Measurements from ENCODE around the gene R3HDML. TPM values are rescaled to one million over a fixed set of nuclear protein-coding genes. Genes with fewer than 3 reads are reported as not detected.

R3HDML gene
- total and polyA plus RNA-seq, 3 donors from 2014 or later = 0.38 to 0.62 TPM; not detected in 1

DNA sequence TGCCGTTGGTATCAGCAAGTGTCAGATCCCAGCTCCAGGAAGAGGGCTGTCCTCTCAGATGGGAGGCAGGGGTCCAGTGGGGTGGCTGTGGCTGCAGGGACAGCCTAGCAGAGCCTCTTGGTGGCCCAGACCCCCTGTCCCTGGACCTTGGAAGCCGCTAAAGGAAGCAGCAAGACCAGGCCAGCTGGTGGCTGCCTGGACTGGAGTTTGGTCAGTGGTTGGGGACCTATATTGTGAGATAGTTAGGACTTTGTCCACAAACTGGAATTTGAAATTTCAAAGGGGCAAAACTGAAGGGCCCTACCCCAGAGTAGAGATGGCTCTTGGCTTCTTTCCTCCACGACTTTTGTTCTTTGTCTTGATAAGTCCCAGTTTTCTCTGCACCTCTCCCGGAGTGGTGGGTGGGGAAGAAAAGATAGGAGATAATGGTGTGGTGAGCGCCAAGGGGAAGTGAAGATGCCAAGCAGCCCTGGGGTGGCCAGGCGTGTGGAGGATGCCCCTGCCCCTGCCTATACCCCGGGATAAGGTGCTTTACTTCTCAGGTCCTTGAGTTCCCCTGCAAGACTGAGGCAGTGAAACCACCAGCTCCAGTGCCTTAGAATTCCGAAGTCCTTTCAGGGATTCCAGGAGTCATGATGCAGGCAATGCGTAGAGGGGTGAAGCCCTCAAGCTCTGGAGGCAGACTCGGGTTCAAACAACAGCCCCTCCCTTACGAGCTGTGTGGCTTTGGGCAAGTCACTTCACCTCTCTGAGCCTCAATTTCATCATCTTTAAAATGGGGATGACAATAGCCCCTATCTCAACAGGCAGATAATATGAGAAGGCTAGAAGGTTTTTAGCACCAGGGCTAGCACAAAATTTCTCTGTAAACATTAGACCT is 58.9 kb downstream of the R3HDML start:
- intact Hi-C loops (cut with DNase I; ENCODE audit: low total_unique reads) = no loop called here
- DNase-seq = no peak
- no peaks in the 10 kb centered on the region for H3K36me3 ChIP-seq (ENCODE audit: low read depth, missing control alignments)
- TF ChIP-seq POLR2A (IDR thresholded peaks at IDR 0.05) = no peak
- TF ChIP-seq, protein P1, sequence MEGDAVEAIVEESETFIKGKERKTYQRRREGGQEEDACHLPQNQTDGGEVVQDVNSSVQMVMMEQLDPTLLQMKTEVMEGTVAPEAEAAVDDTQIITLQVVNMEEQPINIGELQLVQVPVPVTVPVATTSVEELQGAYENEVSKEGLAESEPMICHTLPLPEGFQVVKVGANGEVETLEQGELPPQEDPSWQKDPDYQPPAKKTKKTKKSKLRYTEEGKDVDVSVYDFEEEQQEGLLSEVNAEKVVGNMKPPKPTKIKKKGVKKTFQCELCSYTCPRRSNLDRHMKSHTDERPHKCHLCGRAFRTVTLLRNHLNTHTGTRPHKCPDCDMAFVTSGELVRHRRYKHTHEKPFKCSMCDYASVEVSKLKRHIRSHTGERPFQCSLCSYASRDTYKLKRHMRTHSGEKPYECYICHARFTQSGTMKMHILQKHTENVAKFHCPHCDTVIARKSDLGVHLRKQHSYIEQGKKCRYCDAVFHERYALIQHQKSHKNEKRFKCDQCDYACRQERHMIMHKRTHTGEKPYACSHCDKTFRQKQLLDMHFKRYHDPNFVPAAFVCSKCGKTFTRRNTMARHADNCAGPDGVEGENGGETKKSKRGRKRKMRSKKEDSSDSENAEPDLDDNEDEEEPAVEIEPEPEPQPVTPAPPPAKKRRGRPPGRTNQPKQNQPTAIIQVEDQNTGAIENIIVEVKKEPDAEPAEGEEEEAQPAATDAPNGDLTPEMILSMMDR (IDR thresholded peaks at IDR 0.05) = no peak
- peaks cover 13% of the 10 kb centered on the region for H3K4me1 ChIP-seq
- 73 to 75% methylated on average over 11 of the region's 11 CpGs for WGBS, 2 donors
- H3K27me3 ChIP-seq = no peaks in the 10 kb centered on the region
- H3K27ac ChIP-seq = no peak overlapping the region
- H3K9me3 ChIP-seq = no peaks in the 10 kb centered on the region
- no peak overlapping the region for H3K4me3 ChIP-seq

GRCh38 chr20:44396369-44397130 is 59.7 kb downstream of the R3HDML start:
- DNase-seq = no peak
- 59 to 70% methylated on average over 8 of the region's 8 CpGs for WGBS, 2 donors
- H3K4me1 ChIP-seq = peaks cover 13% of the 10 kb centered on the region

GRCh38 chr20:44398335-44398734 is 61.5 kb downstream of the R3HDML start:
- H3K27me3 ChIP-seq = no peaks in the 10 kb centered on the region
- DNase-seq = no peak
- H3K36me3 ChIP-seq (ENCODE audit: low read depth, missing control alignments) = no peaks in the 10 kb centered on the region
- no peak overlapping the region for H3K4me3 ChIP-seq
- no peaks in the 10 kb centered on the region for H3K9me3 ChIP-seq
- 82 to 84% methylated on average over 2 of the region's 2 CpGs for WGBS, 2 donors
- TF ChIP-seq, protein P1 (IDR thresholded peaks at IDR 0.05) = no peak
- no peak for TF ChIP-seq POLR2A (IDR thresholded peaks at IDR 0.05)
- H3K27ac ChIP-seq = no peak overlapping the region
- intact Hi-C loops (cut with DNase I; ENCODE audit: low total_unique reads) = no loop called here
- H3K4me1 ChIP-seq = peaks cover 7% of the 10 kb centered on the region

More at GRCh38 chr20:44396369-44397130, 59.7 kb downstream of the R3HDML start:
- intact Hi-C loops (cut with DNase I; ENCODE audit: low total_unique reads) = no loop called here
- Histone ChIP-seq H3K27ac (no peak overlapping the region), H3K9me3 (no peaks in the 10 kb centered on the region), H3K27me3 (no peaks in the 10 kb centered on the region), H3K36me3 (ENCODE audit: low read depth, missing control alignments) (no peaks in the 10 kb centered on the region), H3K4me3 (no peak overlapping the region)
- no peak for TF ChIP-seq POLR2A (IDR thresholded peaks at IDR 0.05)
- TF ChIP-seq, protein P1 (IDR thresholded peaks at IDR 0.05) = no peak

DNA sequence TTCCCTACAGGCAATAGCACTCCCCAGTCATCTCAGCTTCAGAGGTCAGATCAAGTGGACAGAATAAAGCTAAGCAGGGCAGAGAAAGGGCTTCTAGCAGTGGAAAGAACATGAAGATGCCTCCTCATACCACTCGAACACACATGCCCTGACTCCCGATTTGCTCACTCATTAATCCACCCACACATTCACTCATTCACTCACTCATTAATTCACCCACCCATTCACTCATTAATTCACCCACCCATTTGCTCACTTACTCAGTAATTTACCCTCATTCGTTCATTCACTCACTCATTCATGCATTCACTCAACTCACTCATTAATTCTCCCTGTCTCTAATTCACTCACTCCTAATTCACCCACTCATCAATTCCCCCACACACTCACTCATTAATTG is 62.6 kb downstream of the R3HDML start:
- H3K36me3 ChIP-seq (ENCODE audit: low read depth, missing control alignments) = no peaks in the 10 kb centered on the region
- H3K4me3 ChIP-seq = no peak overlapping the region
- DNase-seq = no peak
- intact Hi-C loops (cut with DNase I; ENCODE audit: low total_unique reads) = no loop called here
- H3K9me3 ChIP-seq = no peaks in the 10 kb centered on the region
- TF ChIP-seq, protein P1 (IDR thresholded peaks at IDR 0.05) = no peak
- no peak for TF ChIP-seq POLR2A (IDR thresholded peaks at IDR 0.05)
- WGBS, 2 donors = 76 to 82% methylated on average over 3 of the region's 3 CpGs
- H3K27me3 ChIP-seq = no peaks in the 10 kb centered on the region
- H3K27ac ChIP-seq = no peak overlapping the region
- peaks cover 5% of the 10 kb centered on the region for H3K4me1 ChIP-seq
